ENCODE data around the gene HECTD3.

HECTD3 gene

GRCh38 chr1:45043094-45043493 is 32.0 kb upstream of the HECTD3 start:
- no peak for DNase-seq (ENCODE audit: low read depth)
- no peak for TF ChIP-seq CTCF (IDR thresholded peaks at IDR 0.05; ENCODE audit: control insufficient read depth, insufficient read depth, low read depth, low read length, missing control alignments)
- H3K4me3 ChIP-seq (ENCODE audit: control insufficient read depth, low read depth, low read length): no peak overlapping the region

DNA sequence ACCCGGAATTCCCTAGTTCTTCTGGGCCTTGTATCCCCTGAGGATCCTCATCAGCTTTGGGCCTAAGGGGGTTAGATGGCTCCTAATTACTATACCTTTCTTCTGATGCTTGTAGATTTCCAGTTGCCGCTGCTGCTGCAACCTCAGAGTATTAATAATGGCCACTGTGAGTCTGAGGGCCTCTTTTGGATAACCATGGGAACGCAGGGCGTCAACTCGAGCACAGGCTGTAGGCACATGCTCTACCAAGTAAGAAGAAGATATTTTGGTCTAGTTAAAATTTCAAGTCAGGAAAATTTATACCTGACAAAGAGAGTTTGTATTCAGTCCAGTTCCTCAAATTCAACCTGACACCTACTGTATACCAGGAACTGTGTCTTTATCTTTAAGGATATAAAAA is 29.2 kb upstream of the HECTD3 start:
- no peak for TF ChIP-seq CTCF (IDR thresholded peaks at IDR 0.05; ENCODE audit: control insufficient read depth, insufficient read depth, low read depth, low read length, missing control alignments)
- no peak for DNase-seq (ENCODE audit: low read depth)
- no peak overlapping the region for H3K4me3 ChIP-seq (ENCODE audit: control insufficient read depth, low read depth, low read length)

DNA sequence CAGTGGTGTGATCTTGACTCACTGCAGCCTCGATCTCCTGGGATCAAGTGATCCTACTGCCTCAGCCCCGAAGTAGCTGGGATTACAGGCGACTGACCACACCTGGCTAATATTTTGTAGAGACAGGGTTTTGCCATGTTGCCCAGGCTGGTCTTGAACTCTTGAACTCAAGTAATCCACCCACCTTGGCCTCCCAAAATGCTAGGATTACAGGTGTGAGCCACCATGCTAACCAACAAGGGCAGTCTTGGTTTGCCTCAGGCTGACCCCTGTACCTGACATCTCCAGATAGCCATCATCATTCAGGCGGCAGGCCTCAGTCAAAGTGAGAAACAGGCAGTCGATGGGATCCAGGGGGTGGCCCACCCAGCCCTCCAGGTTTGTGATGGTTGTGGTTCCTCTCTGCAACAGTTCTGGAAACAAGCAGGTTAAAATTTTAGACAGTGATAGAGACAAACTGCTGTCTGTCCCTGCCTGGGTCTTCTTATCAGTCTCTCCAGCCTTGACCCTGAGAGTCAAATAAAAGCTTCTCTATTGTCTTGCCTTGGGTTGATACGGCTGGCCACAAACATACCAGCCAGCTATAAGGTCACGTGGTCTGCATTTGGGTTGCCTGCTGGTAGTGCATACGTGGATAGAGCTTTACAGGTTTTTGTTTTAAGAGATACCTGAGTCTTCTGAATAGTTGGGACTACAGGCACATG is 27.7 kb upstream of the HECTD3 start:
- no peak for TF ChIP-seq CTCF (IDR thresholded peaks at IDR 0.05; ENCODE audit: control insufficient read depth, insufficient read depth, low read depth, low read length, missing control alignments)
- no peak overlapping the region for H3K4me3 ChIP-seq (ENCODE audit: control insufficient read depth, low read depth, low read length)
- no peak for DNase-seq (ENCODE audit: low read depth)

- DNase-seq (ENCODE audit: low read depth): no peak
- TF ChIP-seq CTCF (IDR thresholded peaks at IDR 0.05; ENCODE audit: control insufficient read depth, insufficient read depth, low read depth, low read length, missing control alignments): no peak
- H3K4me3 ChIP-seq (ENCODE audit: control insufficient read depth, low read depth, low read length): no peak overlapping the region
Observed at GRCh38 chr1:45038240-45038639, 27.1 kb upstream of the HECTD3 start.

GRCh38 chr1:45037456-45037855 is 26.3 kb upstream of the HECTD3 start:
- DNase-seq (ENCODE audit: low read depth): no peak
- no peak overlapping the region for H3K4me3 ChIP-seq (ENCODE audit: control insufficient read depth, low read depth, low read length)
- TF ChIP-seq CTCF (IDR thresholded peaks at IDR 0.05; ENCODE audit: control insufficient read depth, insufficient read depth, low read depth, low read length, missing control alignments): no peak

GRCh38 chr1:45035631-45036301 is 24.6 kb upstream of the HECTD3 start:
- TF ChIP-seq CTCF (IDR thresholded peaks at IDR 0.05; ENCODE audit: control insufficient read depth, insufficient read depth, low read depth, low read length, missing control alignments): no peak
- no peak for DNase-seq (ENCODE audit: low read depth)
- H3K4me3 ChIP-seq (ENCODE audit: control insufficient read depth, low read depth, low read length): no peak overlapping the region

All from AG09309 (cell line).